ENCODE measurements around the gene ARL16.

GRCh38 chr17:81647640-81648012, 36.0 kb downstream of the ARL16 start:
- TF ChIP-seq RAD21 (IDR thresholded peaks at IDR 0.05; ENCODE audit: low read depth) (no peak), EP300 (IDR thresholded peaks at IDR 0.05; ENCODE audit: borderline replicate concordance) (no peak), CREB1 (IDR thresholded peaks at IDR 0.05; ENCODE audit: low read depth) (no peak)
- TF ChIP-seq, protein P1, sequence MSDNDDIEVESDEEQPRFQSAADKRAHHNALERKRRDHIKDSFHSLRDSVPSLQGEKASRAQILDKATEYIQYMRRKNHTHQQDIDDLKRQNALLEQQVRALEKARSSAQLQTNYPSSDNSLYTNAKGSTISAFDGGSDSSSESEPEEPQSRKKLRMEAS (IDR thresholded peaks at IDR 0.05) = no peak
